GM19193 (cell line): ENCODE data around the gene ARL4A.

Source experiments
- POLR2A ChIP-seq: IDR thresholded peaks from 4 replicates; pipeline ENCODE4 v1.6.1; 2011; ENCODE audit not compliant: insufficient read depth, insufficient read length; ENCODE audit errors: extremely low read depth

Gene ARL4A, protein sequence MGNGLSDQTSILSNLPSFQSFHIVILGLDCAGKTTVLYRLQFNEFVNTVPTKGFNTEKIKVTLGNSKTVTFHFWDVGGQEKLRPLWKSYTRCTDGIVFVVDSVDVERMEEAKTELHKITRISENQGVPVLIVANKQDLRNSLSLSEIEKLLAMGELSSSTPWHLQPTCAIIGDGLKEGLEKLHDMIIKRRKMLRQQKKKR

GRCh38 chr7:12686891-12687717 is at the start of gene ARL4A:
ARL4A (plus strand) TSS chr7:12687633; CDS start chr7:12688255, 622 bp downstream.
- no peak for TF ChIP-seq POLR2A

GRCh38 chr7:12637819-12638592 is 49.4 kb upstream of the ARL4A start:
- no peak for TF ChIP-seq POLR2A

- TF ChIP-seq POLR2A: no peak
Observed at GRCh38 chr7:12638851-12639456, 48.5 kb upstream of the ARL4A start.

DNA sequence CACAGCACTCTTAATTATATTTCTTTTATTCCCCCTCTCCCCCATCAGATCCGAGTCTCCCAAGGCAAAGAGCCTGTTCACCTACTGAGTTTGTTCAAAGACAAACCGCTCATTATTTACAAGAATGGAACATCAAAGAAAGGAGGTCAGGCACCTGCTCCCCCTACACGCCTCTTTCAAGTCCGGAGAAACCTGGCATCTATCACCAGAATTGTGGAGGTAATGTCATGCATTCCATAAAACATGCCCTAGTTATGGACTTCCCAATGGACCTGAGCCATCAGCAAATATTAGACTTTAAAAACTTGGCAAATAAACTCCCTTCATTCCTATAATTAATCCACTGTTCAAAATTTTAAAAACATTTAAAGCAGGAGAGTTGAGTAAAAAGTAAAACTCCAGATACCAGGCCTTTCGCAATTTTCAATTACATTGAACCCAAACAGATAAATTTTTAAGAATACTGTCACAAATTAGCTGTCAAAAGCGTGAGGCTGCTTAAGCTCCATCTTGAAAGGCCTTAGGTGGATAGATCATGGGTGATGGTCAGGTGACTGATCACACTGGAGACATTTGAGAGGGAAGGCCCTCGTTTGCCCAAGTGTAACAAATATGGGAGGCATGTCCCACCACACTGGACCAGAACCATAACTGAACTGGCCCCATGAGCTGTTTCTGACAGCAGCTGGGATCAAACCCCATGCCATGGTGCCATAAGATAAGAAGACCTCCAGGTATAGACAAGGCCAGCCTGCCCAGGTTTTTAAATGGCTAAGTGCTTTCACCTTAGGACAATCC is 46.9 kb upstream of the ARL4A start:
- no peak for TF ChIP-seq POLR2A

- no peak for TF ChIP-seq POLR2A
Observed at GRCh38 chr7:12641196-12641595, 46.2 kb upstream of the ARL4A start.

GRCh38 chr7:12642508-12642907 is 44.9 kb upstream of the ARL4A start:
- TF ChIP-seq POLR2A: no peak

DNA sequence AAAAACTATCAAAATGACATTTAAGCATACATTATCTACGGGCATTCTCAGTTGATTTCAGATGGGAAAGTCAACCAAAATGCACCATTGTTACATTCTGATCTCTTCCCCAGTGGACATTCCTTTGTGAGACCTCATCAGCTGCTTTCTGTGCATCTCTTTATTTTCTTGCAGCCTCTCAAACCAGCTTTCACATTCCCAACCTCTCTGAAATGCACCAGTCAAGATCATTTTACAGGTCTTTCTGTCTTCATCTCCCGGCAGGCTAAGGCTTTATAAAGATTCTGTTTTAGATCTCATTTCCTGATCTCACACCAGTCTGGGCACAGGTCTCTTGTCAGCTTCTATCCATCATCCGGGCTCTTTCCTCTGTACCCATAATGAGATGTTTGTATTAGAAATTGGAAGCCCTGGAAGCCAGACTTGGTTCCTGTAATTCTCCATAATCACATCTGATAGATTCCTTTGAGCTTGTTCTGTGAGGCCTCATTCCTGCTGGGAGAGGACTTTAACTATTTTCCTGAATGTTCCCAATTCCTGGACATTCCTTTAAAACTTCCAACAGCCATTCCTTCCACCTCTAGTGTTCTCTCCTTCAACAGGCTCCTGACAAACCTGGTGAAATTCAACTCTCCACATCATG is 44.3 kb upstream of the ARL4A start:
- TF ChIP-seq POLR2A: no peak

GRCh38 chr7:12643644-12644043 is 43.8 kb upstream of the ARL4A start:
- TF ChIP-seq POLR2A: no peak

GRCh38 chr7:12646139-12646538 is 41.3 kb upstream of the ARL4A start:
- no peak for TF ChIP-seq POLR2A

DNA sequence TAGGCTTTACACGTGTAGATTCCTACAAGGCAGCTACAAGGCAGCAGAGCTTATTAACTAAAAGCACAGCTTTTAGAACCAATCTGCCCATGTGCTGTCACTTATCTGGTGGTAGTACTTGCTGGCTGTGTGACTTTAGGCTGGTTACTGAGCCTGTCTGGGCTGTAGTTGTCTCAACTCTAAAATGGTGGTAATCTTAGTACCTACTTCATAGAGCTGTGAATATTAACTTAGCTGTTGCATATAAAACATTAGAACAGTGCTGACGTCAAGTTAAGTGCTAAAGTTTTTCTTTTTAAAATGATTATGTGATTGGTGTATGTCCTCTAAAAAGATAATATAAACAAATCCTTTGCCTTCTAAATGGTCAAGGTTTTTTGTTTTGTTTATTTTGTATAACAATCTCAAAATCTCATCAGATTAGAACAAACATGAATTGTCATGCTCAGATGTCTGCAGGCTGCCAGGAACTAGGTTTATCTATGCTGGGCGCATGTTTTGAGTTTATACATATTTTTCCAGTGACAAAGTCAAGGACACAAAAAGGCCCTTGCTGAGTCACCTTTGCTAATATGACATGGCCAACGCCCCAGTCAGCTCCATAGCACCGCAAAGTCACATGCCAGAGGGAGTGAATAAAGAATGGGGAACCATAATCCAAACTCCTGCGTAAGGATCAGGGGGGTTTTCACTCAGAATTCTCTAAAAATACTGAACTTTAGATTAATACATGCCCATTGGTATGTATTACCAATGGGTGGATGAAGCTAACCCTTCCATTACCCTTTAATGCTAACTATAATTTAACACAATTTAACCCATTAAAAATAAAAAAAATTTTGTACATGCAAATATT is 39.8 kb upstream of the ARL4A start:
- no peak for TF ChIP-seq POLR2A

GRCh38 chr7:12648704-12649261 is 38.6 kb upstream of the ARL4A start:
- no peak for TF ChIP-seq POLR2A

- TF ChIP-seq POLR2A: no peak
Observed at GRCh38 chr7:12649348-12649747, 38.1 kb upstream of the ARL4A start.

- no peak for TF ChIP-seq POLR2A
Observed at GRCh38 chr7:12650080-12650479, 37.4 kb upstream of the ARL4A start.
